GM12864 (cell line): ENCODE results near the gene ASH1L.
"Not testable (repeated sequence)": the region's sequence is repeated elsewhere in the genome, so short reads cannot be mapped to it uniquely, and the experiment has no call there.

Source experiments
- DNase-seq: peaks from one replicate; pipeline ENCODE4 v3.0.0-alpha.2; 2011; ENCODE audit warnings: low read depth
- H3K4me3 ChIP-seq: 2 replicates; pipeline ENCODE4 v1.5.1; 2011; ENCODE audit warnings: mild to moderate bottlenecking, low read depth, low read length, control low read depth
- CTCF ChIP-seq: IDR thresholded peaks from 2 replicates; pipeline ENCODE4 v1.5.1; 2011; ENCODE audit warnings: low read depth, mild to moderate bottlenecking, moderate library complexity, low read length, control low read depth, inconsistent platforms; ENCODE audit errors: missing control alignments

Gene ASH1L

GRCh38 chr1:155293086-155293749 is 269.4 kb downstream of the ASH1L start:
- no peak for TF ChIP-seq CTCF
- DNase-seq: no peak
- no peak overlapping the region for H3K4me3 ChIP-seq

- DNase-seq, H3K4me3 ChIP-seq: not testable (repeated sequence)
Measured at GRCh38 chr1:155291006-155291405, 271.6 kb downstream of the ASH1L start.

GRCh38 chr1:155287987-155288543 is 274.5 kb downstream of the ASH1L start:
- no peak for DNase-seq
- TF ChIP-seq CTCF: no peak
- H3K4me3 ChIP-seq: no peak overlapping the region

- TF ChIP-seq CTCF: no peak
- H3K4me3 ChIP-seq: no peak overlapping the region
- DNase-seq: no peak
Measured at GRCh38 chr1:155286544-155286943, 276.1 kb downstream of the ASH1L start.

GRCh38 chr1:155285631-155286044 is 277.0 kb downstream of the ASH1L start:
- DNase-seq: no peak
- H3K4me3 ChIP-seq: no peak overlapping the region
- no peak for TF ChIP-seq CTCF
